GM19463 (cell line): ENCODE measurements around the gene FKBP8.

Experiments
- ATAC-seq: cut with Tn5 transposase; IDR thresholded peaks from one replicate; pipeline ENCODE4 v1.9.1; 2021; ENCODE audit warnings: mild to moderate bottlenecking, moderate library complexity; ENCODE audit not compliant: unreplicated experiment

FKBP8 gene

DNA sequence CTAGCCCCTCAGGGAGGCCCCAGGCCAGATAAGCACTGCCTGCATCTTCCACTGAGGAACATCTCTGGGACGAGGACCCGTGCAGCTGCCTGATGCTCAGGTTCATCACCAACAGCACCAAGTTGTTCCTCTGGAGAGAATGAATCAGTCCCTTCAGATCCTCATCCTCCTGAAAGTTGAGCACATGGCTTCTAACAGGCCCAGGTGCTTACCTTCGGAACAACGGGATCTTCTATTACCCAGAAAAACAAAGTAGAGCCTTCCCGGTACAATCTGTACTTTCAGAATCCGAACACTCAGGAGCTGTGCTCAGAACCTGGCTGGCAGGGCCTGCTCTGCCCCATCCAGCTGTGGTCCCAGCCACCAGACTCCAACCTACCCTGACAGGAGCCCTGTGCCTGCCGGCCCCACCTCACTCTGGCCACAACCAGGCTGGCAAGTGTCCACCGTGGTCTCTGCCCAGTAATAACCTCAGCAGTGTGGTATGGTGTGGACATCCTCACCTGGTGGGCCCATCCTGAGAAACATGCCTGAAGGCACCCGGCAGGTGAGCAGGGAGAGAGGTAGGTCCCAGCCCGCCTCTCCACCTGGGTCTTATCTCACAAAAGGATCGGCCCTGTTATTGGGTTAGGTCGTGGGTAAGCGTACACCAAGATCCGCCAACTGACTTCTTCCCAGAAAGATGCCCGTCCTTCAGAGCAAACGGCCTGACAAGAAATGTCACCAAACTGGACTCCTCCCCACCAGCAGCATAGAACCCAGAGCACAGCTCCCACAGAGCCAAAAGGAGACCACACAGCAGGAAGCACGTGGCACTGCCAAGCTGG is 55.6 kb downstream of the FKBP8 start:
- no peak for ATAC-seq

DNA sequence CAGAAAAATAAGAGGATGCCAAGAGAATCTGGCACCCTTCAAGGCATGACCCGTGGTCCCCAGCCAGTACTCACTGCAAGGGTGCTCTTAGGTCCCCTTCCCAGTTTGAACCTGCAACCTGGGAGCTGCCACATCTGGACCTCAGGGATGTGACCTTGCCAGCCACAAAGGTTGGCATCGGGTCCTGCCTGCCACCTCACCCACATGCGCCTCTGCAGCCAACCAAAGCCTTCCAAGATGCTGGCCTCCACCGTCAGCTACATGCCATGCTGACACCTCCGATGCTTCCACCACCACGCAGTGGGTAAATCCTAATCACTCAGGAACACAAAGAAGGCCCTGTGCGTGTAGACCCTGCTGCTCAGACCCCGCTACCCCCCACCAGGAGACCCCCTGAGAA is 56.6 kb downstream of the FKBP8 start:
- ATAC-seq = no peak

DNA sequence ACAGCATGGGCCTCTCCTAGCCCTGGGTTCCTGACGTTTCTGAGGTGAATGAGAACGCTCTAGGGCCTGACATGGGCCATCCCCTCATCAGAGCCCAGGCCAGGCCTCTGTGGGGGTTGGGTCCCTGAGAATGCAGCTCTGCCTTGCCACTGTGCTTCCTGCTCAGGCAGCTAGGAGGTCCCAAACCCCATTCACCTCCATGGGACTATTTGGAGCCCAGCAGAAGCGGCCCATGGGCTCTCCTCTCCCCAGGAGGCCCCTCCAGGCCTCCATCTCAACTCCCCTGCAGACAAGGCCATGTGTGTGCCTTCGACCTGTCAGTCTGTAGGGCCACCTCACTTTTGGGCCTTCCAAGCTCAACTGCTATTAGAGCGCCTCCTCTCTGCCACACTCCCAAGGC is 58.4 kb downstream of the FKBP8 start:
- no peak for ATAC-seq

DNA sequence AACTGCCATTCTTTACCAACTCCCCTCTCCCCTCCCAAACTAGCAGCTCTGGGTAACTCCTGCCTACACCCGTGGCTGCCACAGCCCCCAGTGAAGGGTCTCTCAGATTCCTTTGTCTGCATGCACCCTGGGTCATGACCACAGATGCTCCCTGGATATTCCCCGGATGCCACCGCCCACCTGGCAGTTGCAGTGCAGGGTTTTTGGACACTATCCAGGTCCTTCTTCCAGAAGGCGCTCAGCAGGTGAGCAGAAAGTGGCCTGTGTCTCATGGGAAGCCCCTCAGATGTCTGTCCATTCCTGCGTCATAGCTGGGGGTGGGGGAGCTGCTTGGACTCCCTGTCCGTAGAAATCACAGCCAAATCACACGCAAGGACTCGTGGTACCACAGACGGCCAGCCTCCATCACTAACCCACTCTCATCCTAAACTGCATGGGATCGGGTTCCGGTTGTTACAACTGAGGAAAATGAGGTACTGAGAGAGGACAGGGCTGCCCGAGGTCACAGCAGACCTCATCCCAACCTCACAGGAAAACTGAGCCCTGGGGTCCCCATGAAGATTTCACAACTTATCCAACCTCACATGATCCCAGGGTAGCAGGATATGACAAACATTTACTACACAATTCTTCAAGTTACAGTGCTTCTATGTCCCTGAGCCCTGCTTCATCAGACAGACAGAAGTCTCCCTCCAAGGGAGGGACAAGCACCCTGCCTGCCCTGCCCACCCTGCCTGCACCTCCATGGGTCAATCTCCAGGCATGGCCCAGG is 60.1 kb downstream of the FKBP8 start:
- no peak for ATAC-seq
